Skeletal muscle satellite cell (primary cell): ENCODE measurements around the gene MYO3B.
"Not testable (repeated sequence)": the region's sequence is repeated elsewhere in the genome, so short reads cannot be mapped to it uniquely, and the experiment has no call there.

Experiments
- H3K27me3 ChIP-seq: 2 replicates; pipeline ENCODE4 v1.7.0; 2013; ENCODE audit warnings: low read length; ENCODE audit not compliant: control insufficient read depth, insufficient read depth
- H3K36me3 ChIP-seq: 2 replicates; pipeline ENCODE4 v1.7.0; 2013; ENCODE audit warnings: mild to moderate bottlenecking, control low read depth, low read length; ENCODE audit not compliant: insufficient read depth
- H3K4me1 ChIP-seq: 2 replicates; pipeline ENCODE4 v1.7.0; 2013; ENCODE audit warnings: low read length; ENCODE audit not compliant: control insufficient read depth, insufficient read depth
- H3K4me2 ChIP-seq: 2 replicates; pipeline ENCODE4 v1.7.0; 2013; ENCODE audit warnings: mild to moderate bottlenecking, low read length
- H3K4me3 ChIP-seq: 2 replicates; pipeline ENCODE4 v1.7.0; 2013; ENCODE audit warnings: low read length
- H3K9ac ChIP-seq: 2 replicates; pipeline ENCODE4 v1.7.0; 2013; ENCODE audit warnings: mild to moderate bottlenecking, low read depth, low read length, moderate library complexity
- H3K9me3 ChIP-seq: replicated peaks from 2 replicates; pipeline ENCODE4 v1.7.0; 2013; ENCODE audit warnings: mild to moderate bottlenecking, control low read depth, low read length

MYO3B gene

GRCh38 chr2:170598067-170598395, 420.1 kb downstream of the MYO3B start:
- Histone ChIP-seq H3K9ac (no peak overlapping the region), H3K4me2 (no peak overlapping the region), H3K36me3 (no peaks in the 10 kb centered on the region), H3K4me1 (no peaks in the 10 kb centered on the region), H3K27me3 (no peaks in the 10 kb centered on the region), H3K9me3 (no peaks in the 10 kb centered on the region), H3K4me3 (no peak overlapping the region)

DNA sequence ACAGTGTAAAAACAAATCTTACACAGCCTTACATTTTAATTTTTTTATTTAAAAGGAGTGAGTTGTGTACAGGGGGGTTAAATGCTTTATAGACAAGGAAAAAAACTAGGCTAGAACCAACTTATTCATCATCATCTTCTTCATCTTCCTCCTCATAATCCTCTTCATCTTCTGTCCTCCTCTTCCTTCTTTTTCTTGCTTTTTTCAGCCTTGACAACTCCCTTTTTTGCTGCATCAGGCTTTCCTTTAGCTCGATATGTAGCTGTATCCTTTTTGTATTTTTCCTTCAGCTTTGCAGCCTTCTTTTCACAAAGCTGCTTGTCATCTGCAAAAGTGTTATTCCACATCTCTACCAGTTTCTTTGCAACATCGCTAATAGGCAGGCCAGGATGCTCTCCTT, 423.5 kb downstream of the MYO3B start:
- Histone ChIP-seq H3K27me3 (peaks cover 4% of the 10 kb centered on the region), H3K9me3 (no peaks in the 10 kb centered on the region), H3K4me2 (no peak overlapping the region), H3K36me3 (no peaks in the 10 kb centered on the region), H3K9ac (no peak overlapping the region), H3K4me3 (no peak overlapping the region), H3K4me1 (no peaks in the 10 kb centered on the region)

DNA sequence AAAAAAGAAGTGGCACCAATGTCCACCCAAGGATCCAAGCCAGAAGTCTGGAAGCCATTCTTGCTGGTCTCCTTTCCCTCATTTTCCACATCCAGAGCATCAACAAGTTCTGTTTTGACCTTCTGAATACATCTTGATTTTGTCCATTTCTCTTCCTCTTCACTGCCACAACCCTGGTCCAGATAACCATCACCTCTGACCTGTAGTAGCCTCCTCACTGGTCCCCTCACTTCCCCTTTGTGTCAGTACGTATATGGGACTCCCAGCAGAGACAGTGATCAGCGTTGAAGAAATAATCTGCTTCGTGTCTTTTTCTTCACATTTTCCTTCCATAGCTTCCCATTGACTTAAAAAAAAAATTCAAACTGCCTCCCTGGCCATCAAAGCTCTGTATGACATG, 427.9 kb downstream of the MYO3B start:
- Histone ChIP-seq H3K4me2 (no peak overlapping the region), H3K9me3 (no peaks in the 10 kb centered on the region), H3K9ac (no peak overlapping the region), H3K4me3 (no peak overlapping the region), H3K4me1 (no peaks in the 10 kb centered on the region), H3K36me3 (no peaks in the 10 kb centered on the region), H3K27me3 (peaks cover 9% of the 10 kb centered on the region)

GRCh38 chr2:170607171-170607570, 429.2 kb downstream of the MYO3B start:
- H3K36me3 ChIP-seq: no peaks in the 10 kb centered on the region
- no peaks in the 10 kb centered on the region for H3K4me1 ChIP-seq
- H3K9ac ChIP-seq: no peak overlapping the region
- no peak overlapping the region for H3K4me3 ChIP-seq
- H3K9me3 ChIP-seq: no peaks in the 10 kb centered on the region
- H3K4me2 ChIP-seq: no peak overlapping the region
- peaks cover 15% of the 10 kb centered on the region for H3K27me3 ChIP-seq

- peaks cover 14% of the 10 kb centered on the region for H3K27me3 ChIP-seq
- no peak overlapping the region for H3K9ac ChIP-seq
- H3K4me1 ChIP-seq: no peaks in the 10 kb centered on the region
- no peaks in the 10 kb centered on the region for H3K36me3 ChIP-seq
- H3K4me3 ChIP-seq: no peak overlapping the region
- no peaks in the 10 kb centered on the region for H3K9me3 ChIP-seq
- H3K4me2 ChIP-seq: no peak overlapping the region
These were observed 432.7 kb downstream of the MYO3B start for GRCh38 chr2:170610615-170611014.

- not testable (repeated sequence) for H3K9ac ChIP-seq, H3K4me2 ChIP-seq, H3K27me3 ChIP-seq, H3K4me3 ChIP-seq, H3K4me1 ChIP-seq, H3K9me3 ChIP-seq, H3K36me3 ChIP-seq
These were observed 441.0 kb downstream of the MYO3B start for GRCh38 chr2:170618948-170619347.

- H3K27me3 ChIP-seq, H3K36me3 ChIP-seq, H3K4me2 ChIP-seq: not testable (repeated sequence)
These were observed 457.1 kb downstream of the MYO3B start for GRCh38 chr2:170635094-170635493.

DNA sequence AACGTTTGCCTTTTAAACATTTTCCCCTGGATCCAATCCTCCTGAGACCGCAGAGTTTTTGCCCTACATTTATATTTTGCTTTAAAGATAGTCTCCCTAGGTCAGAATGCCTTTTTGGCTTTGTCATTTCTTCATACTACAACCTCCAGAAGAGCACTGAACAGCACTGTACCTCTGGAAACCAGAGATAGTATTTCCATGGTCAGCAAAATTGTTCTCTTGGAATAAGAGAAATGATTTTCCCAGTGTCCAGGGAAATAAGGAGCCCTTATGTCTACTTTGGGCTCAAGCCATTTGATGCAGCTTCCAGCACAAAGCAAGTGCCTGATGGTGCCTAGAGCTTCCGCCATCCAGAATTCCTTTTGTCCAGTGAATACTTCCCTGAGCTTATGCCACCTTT, 461.7 kb downstream of the MYO3B start:
- Histone ChIP-seq H3K9ac (no peak overlapping the region), H3K4me2 (no peak overlapping the region), H3K4me1 (no peaks in the 10 kb centered on the region), H3K27me3 (no peaks in the 10 kb centered on the region), H3K9me3 (no peaks in the 10 kb centered on the region), H3K36me3 (no peaks in the 10 kb centered on the region), H3K4me3 (no peak overlapping the region)

More at GRCh38 chr2:170635094-170635493, 457.1 kb downstream of the MYO3B start:
- H3K9me3 ChIP-seq, H3K9ac ChIP-seq, H3K4me1 ChIP-seq, H3K4me3 ChIP-seq: not testable (repeated sequence)

- Histone ChIP-seq H3K9me3 (no peaks in the 10 kb centered on the region), H3K4me3 (no peak overlapping the region), H3K4me2 (no peak overlapping the region), H3K36me3 (no peaks in the 10 kb centered on the region), H3K4me1 (no peaks in the 10 kb centered on the region), H3K9ac (no peak overlapping the region), H3K27me3 (no peaks in the 10 kb centered on the region)
These were observed 464.0 kb downstream of the MYO3B start for GRCh38 chr2:170641961-170642360.

DNA sequence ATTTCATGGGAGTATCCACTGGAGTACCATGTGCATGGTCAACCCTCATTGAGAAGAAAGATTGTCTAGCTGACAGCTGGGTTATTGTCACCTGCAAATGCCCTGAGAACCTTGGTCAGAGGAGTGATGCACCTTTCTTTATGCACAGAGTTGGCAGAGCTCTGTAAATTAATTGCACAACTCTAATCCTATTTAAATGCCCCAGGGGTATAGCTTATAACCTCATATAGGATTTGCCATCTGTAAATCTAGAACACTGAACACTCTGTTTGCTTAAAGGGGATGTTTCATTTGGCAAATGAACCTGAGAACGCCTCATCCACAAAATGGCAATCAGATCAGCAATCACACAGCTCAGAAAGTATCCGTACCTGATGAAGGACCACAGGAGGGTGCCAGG, 465.4 kb downstream of the MYO3B start:
- H3K4me3 ChIP-seq: no peak overlapping the region
- H3K4me1 ChIP-seq: no peaks in the 10 kb centered on the region
- no peak overlapping the region for H3K4me2 ChIP-seq

DNA sequence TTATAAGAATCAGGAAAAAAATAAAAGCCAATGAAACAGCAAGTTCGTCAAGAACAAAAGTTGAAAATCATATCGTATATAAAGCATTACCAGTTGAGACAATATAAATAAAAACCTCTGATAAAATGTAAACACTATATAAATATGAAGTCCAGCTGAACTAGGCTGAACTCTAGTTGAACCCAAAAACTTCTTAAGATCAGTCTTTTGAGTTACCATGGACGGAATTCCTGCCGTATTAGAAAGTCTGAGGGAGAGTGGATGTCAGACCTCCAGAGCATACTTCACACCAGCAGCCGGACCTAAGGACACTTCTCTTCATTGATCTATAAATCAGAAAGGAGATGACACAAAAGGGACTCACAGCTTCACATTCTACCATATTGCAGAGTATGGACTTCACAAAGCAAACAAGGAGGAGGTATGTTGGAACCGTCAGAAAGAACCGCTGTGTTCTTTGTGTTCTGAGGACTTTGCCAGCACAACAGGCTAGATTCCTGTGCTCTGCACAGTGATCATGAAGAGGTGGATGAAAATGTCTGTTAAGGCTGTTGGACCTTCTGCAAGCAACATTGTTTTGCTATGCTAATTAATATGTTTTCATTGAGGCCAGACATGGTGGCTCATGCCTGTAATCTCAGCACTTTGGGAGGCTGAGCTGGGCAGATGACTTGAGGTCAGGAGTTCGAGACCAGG, 469.9 kb downstream of the MYO3B start:
- H3K4me1 ChIP-seq: no peaks in the 10 kb centered on the region
- no peak overlapping the region for H3K4me3 ChIP-seq
- H3K36me3 ChIP-seq: no peaks in the 10 kb centered on the region
- no peaks in the 10 kb centered on the region for H3K27me3 ChIP-seq
- no peak overlapping the region for H3K9ac ChIP-seq
- H3K9me3 ChIP-seq: no peaks in the 10 kb centered on the region
- H3K4me2 ChIP-seq: no peak overlapping the region

More for the DNA sequence above, 465.4 kb downstream of the MYO3B start:
- Histone ChIP-seq H3K9me3 (no peaks in the 10 kb centered on the region), H3K27me3 (no peaks in the 10 kb centered on the region), H3K36me3 (no peaks in the 10 kb centered on the region), H3K9ac (no peak overlapping the region)

DNA sequence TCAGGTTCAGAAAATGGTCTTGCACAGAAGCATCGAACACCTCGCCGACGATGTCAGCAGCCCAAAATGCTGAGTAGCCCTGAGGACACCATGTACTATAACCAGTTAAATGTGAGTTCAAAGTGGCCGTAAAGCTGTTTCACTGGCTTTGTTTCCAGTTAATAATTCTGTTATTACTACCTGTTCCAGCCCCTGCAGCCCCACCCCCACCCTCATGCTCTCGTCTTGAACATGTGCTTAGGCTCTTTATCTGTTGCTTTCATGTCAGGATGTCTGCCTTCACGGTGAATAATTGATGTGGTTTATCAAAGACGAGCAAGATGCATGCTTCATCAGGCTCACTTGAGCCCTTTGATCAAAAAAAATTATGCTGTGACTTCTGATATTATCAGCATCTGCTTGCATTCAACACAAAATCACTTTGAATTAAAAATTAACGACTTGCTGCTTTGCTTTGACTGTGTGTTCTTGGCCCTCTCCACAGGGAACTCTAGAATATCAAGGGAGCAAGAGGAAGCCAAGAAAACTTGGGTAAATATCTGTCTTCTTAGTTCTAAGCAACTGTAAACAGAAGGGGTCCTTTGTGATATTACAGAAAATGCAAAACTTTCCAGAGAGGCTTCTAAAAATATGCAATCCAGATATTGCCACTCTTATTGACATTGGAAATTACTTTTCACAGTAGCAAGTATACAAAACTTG, 473.8 kb downstream of the MYO3B start:
- no peaks in the 10 kb centered on the region for H3K27me3 ChIP-seq
- no peak overlapping the region for H3K4me3 ChIP-seq

More for the DNA sequence above, 473.8 kb downstream of the MYO3B start:
- no peaks in the 10 kb centered on the region for H3K36me3 ChIP-seq
- H3K9ac ChIP-seq: no peak overlapping the region
- H3K4me2 ChIP-seq: no peak overlapping the region
- H3K4me1 ChIP-seq: no peaks in the 10 kb centered on the region
- H3K9me3 ChIP-seq: no peaks in the 10 kb centered on the region
